Activated CD4-positive, alpha-beta memory T cell treated with anti-CD3 and anti-CD28 coated beads for 36 hours (primary cell): ENCODE measurements around the gene ERGIC2. TPM values are rescaled to one million over a fixed set of nuclear protein-coding genes. Genes with fewer than 3 reads are reported as not detected.
"Not testable (repeated sequence)": the region's sequence is repeated elsewhere in the genome, so short reads cannot be mapped to it uniquely, and the experiment has no call there.

Experiments used
- CTCF ChIA-PET: fragments of 350-600 bp; sonication (Branson Sonifier 250); formaldehyde crosslinking; loops from one replicate; lab custom pipeline; 2021; ENCODE audit warnings: antibody characterized with exemption, inconsistent platforms; lab: Charles Lee
- POLR2A ChIA-PET: fragments of 350-600 bp; sonication (Branson Sonifier 250); formaldehyde crosslinking; loops from one replicate; lab custom pipeline; 2021; ENCODE audit warnings: antibody characterized with exemption; lab: Charles Lee
- DNase-seq: peaks from one replicate; pipeline ENCODE4 v3.0.0-alpha.2; 2020
- H3K27ac Mint-ChIP-seq: one replicate; pipeline ENCODE4 v1.8.0; 2021; ENCODE audit warnings: mixed read lengths
- H3K27me3 Mint-ChIP-seq: one replicate; pipeline ENCODE4 v1.8.0; 2021; ENCODE audit warnings: mixed read lengths
- H3K36me3 Mint-ChIP-seq: one replicate; pipeline ENCODE4 v1.8.0; 2021; ENCODE audit warnings: mixed read lengths
- H3K4me1 Mint-ChIP-seq: one replicate; pipeline ENCODE4 v1.8.0; 2021; ENCODE audit warnings: low read depth, mixed read lengths
- H3K4me3 Mint-ChIP-seq: one replicate; pipeline ENCODE4 v1.8.0; 2021; ENCODE audit warnings: mild to moderate bottlenecking, mixed read lengths
- H3K9me3 Mint-ChIP-seq: one replicate; pipeline ENCODE4 v1.8.0; 2021; ENCODE audit warnings: mixed read lengths
- intact Hi-C: fragments of 100-400 bp; cut with micrococcal nuclease; formaldehyde crosslinking; loops from one replicate; pipeline ENCODE4 v1.15.1; 2023
- total RNA-seq, 2 experiments: library from RNA; stranded (reverse); gene quantifications; one replicate each; pipeline ENCODE4 v1.2.3, GENCODE V29; 2021

The ERGIC2 gene
- total RNA-seq, 2 experiments from 2014 or later = 103 to 120 TPM

DNA sequence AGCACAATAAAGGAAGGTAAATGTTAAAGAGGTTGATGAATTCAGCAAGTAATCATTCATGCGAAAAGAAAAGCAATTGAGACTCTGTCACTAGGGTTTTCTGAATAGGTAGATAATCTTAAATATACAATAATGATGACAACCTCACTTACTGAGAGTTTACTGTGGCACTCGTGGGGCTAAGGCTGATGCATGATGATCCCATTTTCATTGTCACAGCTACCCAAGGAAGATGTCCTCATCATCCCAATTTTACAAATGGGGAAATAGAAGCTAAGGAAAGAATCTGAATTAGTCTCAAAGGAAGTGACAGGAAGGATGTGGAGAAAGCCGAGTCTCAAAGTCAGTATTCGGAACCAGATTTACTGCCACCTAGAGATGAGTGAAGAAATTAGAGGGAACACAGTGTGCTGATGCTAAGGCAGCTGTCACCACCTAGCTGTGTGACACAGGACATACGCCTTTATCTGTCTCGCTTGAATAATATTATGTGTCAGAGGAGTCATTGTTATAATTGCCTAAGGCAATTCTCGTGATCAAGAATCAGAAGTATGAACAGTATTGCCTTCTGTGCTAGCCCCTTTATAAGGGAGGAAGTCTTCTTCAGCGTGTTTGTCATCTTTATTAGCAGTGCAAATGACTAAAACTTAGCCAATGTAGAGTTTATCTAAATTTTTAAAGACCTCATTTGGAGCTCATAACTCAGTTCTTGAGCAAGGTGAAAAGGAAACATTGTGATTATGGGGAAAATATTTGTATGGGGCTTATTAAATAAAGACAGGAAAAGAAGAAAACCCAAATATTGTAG, 63.2 kb downstream of the ERGIC2 start:
- no peaks in the 10 kb centered on the region for H3K9me3 Mint-ChIP-seq
- CTCF ChIA-PET = interaction anchor here (0.6 to 9.1 kb wide), 26 partner anchors 10 to 762 kb away, joined by 3 to 138 read pairs (median 4); no protein-coding TSS in a partner anchor
- POLR2A ChIA-PET = no interaction called here
- no peak overlapping the region for H3K4me3 Mint-ChIP-seq
- H3K4me1 Mint-ChIP-seq = peaks cover 8% of the 10 kb centered on the region
- H3K27ac Mint-ChIP-seq = no peak overlapping the region
- intact Hi-C loops = loop anchor here (1.0 to 5.0 kb wide), 4 partner anchors 75 to 244 kb away; partner anchors contain the start of gene FAR2
- H3K27me3 Mint-ChIP-seq = no peaks in the 10 kb centered on the region
- peaks cover 4% of the 10 kb centered on the region for H3K36me3 Mint-ChIP-seq
- peak; percentile 58 for DNase-seq

DNA sequence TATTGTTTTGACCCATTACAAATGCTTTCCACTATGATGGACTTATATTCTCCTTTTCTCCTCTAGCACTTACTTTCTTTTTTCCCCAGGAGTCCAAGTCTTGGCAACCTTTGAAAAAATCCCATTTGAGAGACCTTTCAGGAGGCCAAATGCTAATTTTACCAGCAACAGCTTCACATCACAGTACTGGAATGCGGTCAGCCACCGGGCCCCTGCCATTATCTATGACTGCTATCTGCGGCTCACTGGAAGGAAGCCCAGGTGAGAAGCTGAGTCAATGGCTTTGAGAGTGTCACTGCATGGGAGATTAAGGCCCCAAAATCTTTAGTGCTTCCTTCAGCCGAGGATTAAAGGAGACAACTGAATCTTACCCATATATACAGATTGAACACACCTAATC, 64.2 kb downstream of the ERGIC2 start:
- peaks cover 8% of the 10 kb centered on the region for H3K4me1 Mint-ChIP-seq
- H3K4me3 Mint-ChIP-seq = no peak overlapping the region
- DNase-seq = no peak
- no peaks in the 10 kb centered on the region for H3K9me3 Mint-ChIP-seq
- intact Hi-C loops = loop anchor here (1.0 to 5.0 kb wide), 2 partner anchors 169 to 228 kb away; partner anchors contain the start of gene FAR2
- H3K27me3 Mint-ChIP-seq = no peaks in the 10 kb centered on the region
- H3K36me3 Mint-ChIP-seq = no peaks in the 10 kb centered on the region
- CTCF ChIA-PET = interaction anchor here (0.8 to 9.1 kb wide), 9 partner anchors 9 to 316 kb away, joined by 3 to 138 read pairs (median 5); no protein-coding TSS in a partner anchor
- H3K27ac Mint-ChIP-seq = no peak overlapping the region
- POLR2A ChIA-PET = no interaction called here

DNA sequence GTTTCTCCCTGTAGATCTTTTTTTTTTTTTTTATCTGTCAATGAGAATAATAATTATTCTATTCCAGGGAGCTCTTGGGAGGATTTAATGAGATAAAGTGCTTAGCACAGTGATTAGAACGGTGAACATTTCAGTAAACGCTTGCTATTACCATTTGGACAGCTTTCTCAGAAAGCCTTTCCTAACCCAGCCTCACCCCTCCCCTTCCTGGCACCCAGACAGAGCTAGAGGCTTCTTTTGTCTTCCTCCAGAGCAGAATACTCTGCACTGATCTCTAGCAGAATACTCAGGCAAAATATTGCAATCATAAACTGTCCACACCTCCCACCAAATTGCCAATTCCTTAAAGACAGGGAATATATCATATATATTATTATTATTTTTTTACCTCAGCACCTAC, 66.6 kb downstream of the ERGIC2 start:
- Mint-ChIP-seq H3K36me3 (no peaks in the 10 kb centered on the region), H3K4me1 (peaks cover 8% of the 10 kb centered on the region), H3K9me3 (no peaks in the 10 kb centered on the region), H3K4me3 (no peak overlapping the region), H3K27ac (no peak overlapping the region), H3K27me3 (no peaks in the 10 kb centered on the region)
- POLR2A ChIA-PET = no interaction called here
- DNase-seq = no peak
- CTCF ChIA-PET = interaction anchor here (9.1 kb wide), 1 partner anchor 242 kb away, joined by 138 read pairs; no protein-coding TSS in a partner anchor
- intact Hi-C loops = no loop called here

DNA sequence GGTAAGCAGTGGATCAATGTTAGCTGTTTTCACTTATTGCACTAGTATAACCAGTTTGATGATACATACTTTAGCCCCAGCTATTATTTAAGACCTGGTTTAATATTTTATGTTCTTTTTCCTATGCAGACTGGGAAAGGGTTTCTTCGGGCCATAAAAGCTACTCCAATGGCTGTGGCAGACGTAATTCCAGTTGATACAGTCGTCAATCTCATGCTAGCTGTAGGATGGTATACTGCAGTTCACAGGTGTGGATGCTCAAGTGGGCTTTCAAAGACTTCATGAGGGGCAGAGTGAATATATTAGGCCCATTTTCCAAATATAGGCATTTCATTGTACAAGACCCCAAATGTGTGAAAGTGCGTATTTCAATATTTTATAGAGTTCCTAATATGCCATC, 70.1 kb downstream of the ERGIC2 start:
- ChIA-PET POLR2A (no interaction called here), CTCF (interaction anchor here (0.7 to 1.2 kb wide), 2 partner anchors 57 to 238 kb away, joined by 3 read pairs; no protein-coding TSS in a partner anchor)
- Mint-ChIP-seq H3K9me3 (no peaks in the 10 kb centered on the region), H3K36me3 (no peaks in the 10 kb centered on the region), H3K27ac (no peak overlapping the region), H3K27me3 (no peaks in the 10 kb centered on the region), H3K4me1 (no peaks in the 10 kb centered on the region), H3K4me3 (no peak overlapping the region)
- intact Hi-C loops = no loop called here
- no peak for DNase-seq

DNA sequence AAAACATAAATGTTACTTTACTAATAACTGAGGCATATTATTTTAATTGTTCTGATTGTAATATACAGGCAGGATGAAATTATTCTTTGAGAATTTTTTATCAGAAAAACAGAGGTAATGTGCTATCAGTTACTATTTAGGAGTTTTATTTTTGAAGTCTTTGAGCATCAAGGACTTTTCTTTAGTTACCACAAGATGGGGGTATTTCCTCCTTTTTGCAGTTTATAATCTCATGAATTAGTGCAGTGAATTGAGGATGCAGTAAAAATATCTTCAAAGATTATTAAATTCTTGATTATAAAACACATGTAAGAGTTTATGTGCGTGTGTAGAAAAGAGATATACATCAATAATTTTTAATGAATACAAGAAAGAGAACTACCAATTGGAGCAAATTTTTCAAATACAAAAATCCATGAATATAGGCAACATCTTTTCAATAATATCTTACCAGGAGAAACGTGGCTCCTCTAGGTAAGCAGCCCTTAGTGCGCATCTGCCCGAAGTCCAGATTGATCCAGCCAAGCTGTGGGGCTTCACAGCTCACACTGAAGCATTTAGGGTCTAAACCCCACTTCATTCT, 71.6 kb downstream of the ERGIC2 start:
- ChIA-PET POLR2A (no interaction called here), CTCF (interaction anchor here (3.4 kb wide), 1 partner anchor 8 kb away, joined by 21 read pairs; no protein-coding TSS in a partner anchor)
- no peak overlapping the region for H3K4me3 Mint-ChIP-seq
- no peak overlapping the region for H3K27ac Mint-ChIP-seq
- H3K36me3 Mint-ChIP-seq = no peaks in the 10 kb centered on the region
- DNase-seq = no peak
- no peaks in the 10 kb centered on the region for H3K27me3 Mint-ChIP-seq
- intact Hi-C loops = no loop called here
- no peaks in the 10 kb centered on the region for H3K4me1 Mint-ChIP-seq
- H3K9me3 Mint-ChIP-seq = no peaks in the 10 kb centered on the region

DNA sequence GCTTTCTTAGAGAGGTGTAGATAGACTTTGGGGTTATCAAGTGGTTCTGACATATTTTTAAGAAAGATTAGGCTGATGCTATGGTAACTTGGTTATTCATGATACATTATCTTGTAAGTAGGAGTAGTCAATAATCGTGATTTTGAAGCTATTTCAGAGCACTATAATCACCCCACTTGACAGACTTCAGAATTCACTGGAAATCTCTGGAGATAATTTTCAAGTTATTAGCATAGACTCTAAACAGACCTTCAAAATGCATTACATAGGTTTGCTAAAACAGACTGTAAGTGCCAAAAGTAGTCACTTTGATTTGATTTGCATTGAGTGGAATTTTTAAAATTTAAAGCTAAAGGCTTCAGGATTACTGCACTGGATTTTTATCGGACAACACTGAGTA, 74.3 kb downstream of the ERGIC2 start:
- H3K9me3 Mint-ChIP-seq = no peaks in the 10 kb centered on the region
- no peaks in the 10 kb centered on the region for H3K4me1 Mint-ChIP-seq
- no peak for DNase-seq
- no peak overlapping the region for H3K27ac Mint-ChIP-seq
- H3K36me3 Mint-ChIP-seq = no peaks in the 10 kb centered on the region
- ChIA-PET CTCF (interaction anchor here (3.4 kb wide), 1 partner anchor 11 kb away, joined by 21 read pairs; no protein-coding TSS in a partner anchor), POLR2A (no interaction called here)
- H3K4me3 Mint-ChIP-seq = no peak overlapping the region
- H3K27me3 Mint-ChIP-seq = no peaks in the 10 kb centered on the region
- intact Hi-C loops = no loop called here

DNA sequence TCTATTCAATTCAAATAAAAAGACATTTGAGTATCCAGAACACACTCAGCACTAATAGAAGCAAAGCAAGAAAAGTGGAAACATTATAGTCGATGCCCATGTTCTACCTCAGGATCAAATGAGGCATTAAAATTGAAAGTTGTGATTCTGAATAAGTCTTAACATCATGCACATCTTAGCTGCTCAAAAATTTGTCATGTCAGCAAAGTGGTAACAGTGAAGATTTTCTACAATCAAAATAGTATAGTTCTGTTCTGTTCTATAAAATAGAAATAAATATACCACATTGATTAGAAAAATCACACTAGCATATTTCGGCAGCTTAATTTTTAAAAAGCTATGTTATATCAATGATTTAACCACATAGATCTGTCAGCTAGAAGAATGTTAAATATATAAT, 74.7 kb downstream of the ERGIC2 start:
- Mint-ChIP-seq H3K9me3 (no peaks in the 10 kb centered on the region), H3K27me3 (no peaks in the 10 kb centered on the region), H3K36me3 (no peaks in the 10 kb centered on the region), H3K4me3 (no peak overlapping the region), H3K27ac (no peak overlapping the region), H3K4me1 (no peaks in the 10 kb centered on the region)
- ChIA-PET CTCF (interaction anchor here (1.5 to 3.4 kb wide), 2 partner anchors 11 kb away, joined by 5 to 21 read pairs; no protein-coding TSS in a partner anchor), POLR2A (no interaction called here)
- intact Hi-C loops = no loop called here
- DNase-seq = no peak

DNA sequence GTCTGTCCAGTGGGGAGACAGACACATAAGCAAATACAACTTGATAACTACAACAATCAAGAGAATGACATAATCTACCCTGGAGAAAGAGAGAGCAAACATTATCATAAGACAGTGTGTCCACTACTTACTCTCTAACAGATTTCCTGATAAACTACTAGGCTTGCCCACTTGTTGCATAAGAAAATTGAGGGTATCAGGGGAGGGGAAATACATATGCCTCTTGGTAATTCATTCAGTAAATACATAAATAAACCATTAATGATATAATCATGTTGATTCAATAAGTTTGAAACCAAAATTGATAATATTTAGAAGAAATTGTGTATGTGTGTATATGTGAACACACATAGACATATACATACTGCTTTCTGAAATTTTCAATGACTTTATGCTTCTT, 76.6 kb downstream of the ERGIC2 start:
- Mint-ChIP-seq H3K4me3 (no peak overlapping the region), H3K27me3 (no peaks in the 10 kb centered on the region), H3K4me1 (no peaks in the 10 kb centered on the region), H3K36me3 (no peaks in the 10 kb centered on the region), H3K9me3 (no peaks in the 10 kb centered on the region), H3K27ac (no peak overlapping the region)
- no peak for DNase-seq
- intact Hi-C loops = no loop called here
- POLR2A ChIA-PET = no interaction called here
- CTCF ChIA-PET = no interaction called here

DNA sequence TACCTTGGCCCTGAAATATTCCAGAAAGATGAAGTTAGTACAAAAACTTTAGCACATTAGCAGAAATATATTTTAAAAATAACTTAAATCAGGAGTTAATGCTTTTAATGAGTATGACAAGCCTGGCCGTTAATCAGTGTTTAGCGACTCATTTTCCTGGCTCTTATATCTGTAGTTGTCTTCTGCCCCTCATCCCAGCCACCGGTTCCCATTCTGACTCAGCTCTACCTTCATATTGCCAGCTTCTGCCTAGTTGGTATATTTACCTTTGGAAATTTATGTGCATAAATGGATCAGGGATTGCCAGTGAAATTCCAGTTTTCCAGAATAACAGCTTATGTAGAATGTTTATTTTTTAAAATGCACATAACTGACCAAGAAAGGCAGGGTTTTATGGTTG, 79.9 kb downstream of the ERGIC2 start:
- Mint-ChIP-seq H3K27me3 (no peaks in the 10 kb centered on the region), H3K36me3 (no peaks in the 10 kb centered on the region), H3K4me3 (no peak overlapping the region), H3K4me1 (no peaks in the 10 kb centered on the region), H3K27ac (no peak overlapping the region), H3K9me3 (no peaks in the 10 kb centered on the region)
- intact Hi-C loops = no loop called here
- ChIA-PET CTCF (no interaction called here), POLR2A (no interaction called here)
- DNase-seq = no peak

DNA sequence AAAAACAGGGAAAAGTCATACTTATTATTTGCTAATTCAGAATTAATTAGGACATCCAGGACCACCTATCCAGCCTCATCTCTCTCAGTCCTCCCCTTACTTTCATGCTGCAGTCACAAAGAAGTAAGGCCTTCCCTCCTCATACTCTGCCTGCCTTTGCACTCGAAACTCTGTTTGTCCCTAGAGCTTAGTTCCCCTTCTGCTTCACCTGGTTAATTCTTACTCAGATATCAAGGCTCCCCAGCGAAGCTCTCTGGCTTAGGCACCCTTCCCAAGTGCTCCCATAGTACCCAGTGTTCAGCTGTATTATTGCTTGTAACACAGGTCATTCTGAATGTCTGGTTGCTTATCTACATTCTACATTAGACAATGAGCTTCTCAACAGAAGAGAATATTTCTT, 81.3 kb downstream of the ERGIC2 start:
- H3K4me3 Mint-ChIP-seq = no peak overlapping the region
- H3K27ac Mint-ChIP-seq = no peak overlapping the region
- no peaks in the 10 kb centered on the region for H3K9me3 Mint-ChIP-seq
- H3K4me1 Mint-ChIP-seq = no peaks in the 10 kb centered on the region
- no peaks in the 10 kb centered on the region for H3K27me3 Mint-ChIP-seq
- no peak for DNase-seq
- POLR2A ChIA-PET = no interaction called here
- CTCF ChIA-PET = interaction anchor here (1.8 kb wide), 1 partner anchor 18 kb away, joined by 5 read pairs; no protein-coding TSS in a partner anchor
- intact Hi-C loops = no loop called here
- no peaks in the 10 kb centered on the region for H3K36me3 Mint-ChIP-seq

DNA sequence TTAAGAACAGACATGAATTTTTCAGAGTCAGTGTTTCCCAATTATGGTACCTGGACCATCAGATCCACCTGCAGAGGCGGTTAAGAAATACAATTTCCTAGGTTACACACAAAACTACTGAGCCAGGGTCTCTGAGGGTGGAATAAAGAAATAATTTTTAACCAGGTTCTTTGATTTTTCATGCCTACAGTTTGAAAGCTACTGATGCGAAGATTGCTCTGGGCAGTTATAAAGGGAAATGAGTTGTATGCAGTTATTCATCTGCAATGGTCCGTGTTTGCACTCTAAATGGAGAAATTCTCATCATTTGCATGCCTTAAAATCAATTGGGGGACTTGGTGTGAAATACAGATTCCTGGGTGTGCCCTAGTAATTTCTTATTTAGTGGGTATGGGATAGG, 89.7 kb downstream of the ERGIC2 start:
- no peak for DNase-seq
- Mint-ChIP-seq H3K9me3 (peaks cover 5% of the 10 kb centered on the region), H3K27ac (no peak overlapping the region), H3K4me3 (no peak overlapping the region), H3K4me1 (no peaks in the 10 kb centered on the region), H3K36me3 (peaks cover 3% of the 10 kb centered on the region), H3K27me3 (no peaks in the 10 kb centered on the region)
- intact Hi-C loops = no loop called here
- CTCF ChIA-PET = no interaction called here
- POLR2A ChIA-PET = no interaction called here

DNA sequence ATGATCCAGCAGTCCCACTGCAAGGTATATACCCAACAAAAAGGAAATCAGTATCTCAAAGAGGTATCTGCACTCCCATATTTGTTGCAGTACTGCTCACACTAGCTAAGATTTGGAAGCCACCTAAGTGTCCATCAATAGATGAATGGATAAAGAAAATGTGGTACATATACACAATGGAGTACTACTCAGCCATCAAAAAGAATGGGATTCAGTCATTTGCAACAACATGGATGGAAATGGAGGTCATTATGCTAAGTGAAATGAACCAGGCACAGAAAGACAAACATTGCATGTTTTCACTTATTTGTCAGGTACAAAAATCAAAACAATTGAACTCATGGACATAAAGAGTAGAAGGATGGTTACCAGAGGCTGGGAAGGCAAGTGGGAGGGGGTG, 90.5 kb downstream of the ERGIC2 start:
- CTCF ChIA-PET, H3K9me3 Mint-ChIP-seq, H3K27me3 Mint-ChIP-seq, H3K4me1 Mint-ChIP-seq, POLR2A ChIA-PET, DNase-seq, H3K27ac Mint-ChIP-seq, H3K4me3 Mint-ChIP-seq, H3K36me3 Mint-ChIP-seq, intact Hi-C loops: not testable (repeated sequence)
